HG02943 (cell line): ENCODE measurements around the gene TAF3.

ENCODE experiments used
- ATAC-seq: cut with Tn5 transposase; IDR thresholded peaks from one replicate; pipeline ENCODE4 v1.9.1; 2021; ENCODE audit warnings: mild to moderate bottlenecking, low read depth, moderate library complexity; ENCODE audit not compliant: unreplicated experiment

The TAF3 gene

GRCh38 chr10:8043569-8044306 lies 225.4 kb downstream of the TAF3 start:
- ATAC-seq = no peak

GRCh38 chr10:8044331-8044907 lies 226.1 kb downstream of the TAF3 start:
- ATAC-seq = no peak

DNA sequence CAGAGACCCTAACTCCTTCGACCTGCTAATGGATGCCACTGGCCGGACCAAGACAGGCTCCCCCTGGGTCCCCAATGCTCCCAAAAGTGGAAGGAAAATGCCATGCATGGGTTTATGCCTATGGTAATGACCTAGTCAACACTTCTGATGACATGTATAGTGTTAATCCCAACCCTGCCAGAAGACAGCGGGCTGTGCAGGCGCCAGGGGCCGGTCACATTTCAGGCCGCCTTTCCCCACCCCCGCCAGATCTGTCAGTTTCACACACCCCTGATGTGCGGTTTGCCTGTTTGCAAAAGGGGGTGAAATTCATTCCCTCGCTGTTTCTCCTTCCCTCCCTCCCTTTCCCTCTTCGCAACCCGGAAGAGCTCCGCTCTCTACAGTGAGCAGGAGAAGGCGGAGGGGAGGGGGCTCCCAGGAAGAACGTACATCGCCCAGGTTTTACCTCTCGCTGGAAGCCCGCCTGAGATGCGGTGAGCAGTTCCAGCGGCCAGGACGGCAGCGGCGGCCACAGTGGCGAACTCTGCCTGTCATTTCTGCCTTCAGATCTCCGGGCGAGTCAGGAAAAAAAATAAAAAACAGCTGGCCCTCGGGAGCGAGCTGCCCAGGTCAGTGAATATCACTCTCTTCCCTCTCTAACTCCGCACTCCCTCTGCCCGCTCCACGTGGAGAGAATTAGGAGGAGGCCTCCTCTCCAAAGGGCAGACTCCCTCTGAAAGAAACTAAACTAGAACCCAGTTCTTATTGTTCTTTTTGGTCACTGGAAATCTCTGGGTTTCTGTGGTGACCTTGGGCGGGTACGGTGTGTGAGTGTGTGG lies 226.8 kb downstream of the TAF3 start:
- no peak for ATAC-seq

GRCh38 chr10:8045726-8046494 lies 227.6 kb downstream of the TAF3 start:
- no peak for ATAC-seq

- ATAC-seq = no peak
Measured at GRCh38 chr10:8047452-8048280, 229.4 kb downstream of the TAF3 start.

DNA sequence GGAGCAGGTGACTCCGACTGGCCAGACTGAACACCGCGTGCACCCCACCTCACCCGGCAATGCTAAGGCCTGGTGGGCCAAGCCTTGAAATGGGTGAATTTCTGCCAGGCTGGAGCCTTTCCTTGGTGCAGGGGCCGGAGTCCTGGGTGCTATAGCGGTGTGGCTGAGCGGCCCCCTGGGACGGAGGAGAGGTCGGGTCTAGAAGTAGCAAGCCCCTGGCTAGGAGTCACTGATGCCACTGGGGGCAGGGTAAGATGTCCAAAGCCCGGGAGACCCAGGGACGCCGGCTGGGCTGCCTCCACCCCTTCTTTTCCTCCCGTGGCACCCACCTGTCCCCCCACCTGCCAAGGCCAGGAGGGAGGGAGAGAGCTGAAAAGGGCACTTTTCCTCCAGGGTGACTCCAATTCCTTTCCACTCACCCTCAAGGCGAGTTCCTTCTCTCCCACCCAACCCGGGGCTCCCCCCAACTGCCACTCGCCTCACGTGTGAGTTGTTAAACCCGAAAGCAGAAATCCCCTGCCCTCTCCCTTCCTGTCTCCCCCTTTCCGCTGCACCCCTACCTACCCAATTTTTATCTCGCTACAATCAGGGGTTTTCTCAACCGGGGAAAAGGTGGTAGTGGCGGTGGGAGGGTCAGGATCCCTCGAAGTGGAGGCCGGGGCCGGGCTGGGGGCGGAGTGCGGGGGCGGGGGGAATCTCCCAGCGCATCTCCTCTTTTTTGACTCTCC lies 230.1 kb downstream of the TAF3 start:
- ATAC-seq = no peak

- no peak for ATAC-seq
Measured at GRCh38 chr10:8049045-8049864, 230.9 kb downstream of the TAF3 start.

- ATAC-seq = no peak
Measured at GRCh38 chr10:8049865-8050555, 231.7 kb downstream of the TAF3 start.

DNA sequence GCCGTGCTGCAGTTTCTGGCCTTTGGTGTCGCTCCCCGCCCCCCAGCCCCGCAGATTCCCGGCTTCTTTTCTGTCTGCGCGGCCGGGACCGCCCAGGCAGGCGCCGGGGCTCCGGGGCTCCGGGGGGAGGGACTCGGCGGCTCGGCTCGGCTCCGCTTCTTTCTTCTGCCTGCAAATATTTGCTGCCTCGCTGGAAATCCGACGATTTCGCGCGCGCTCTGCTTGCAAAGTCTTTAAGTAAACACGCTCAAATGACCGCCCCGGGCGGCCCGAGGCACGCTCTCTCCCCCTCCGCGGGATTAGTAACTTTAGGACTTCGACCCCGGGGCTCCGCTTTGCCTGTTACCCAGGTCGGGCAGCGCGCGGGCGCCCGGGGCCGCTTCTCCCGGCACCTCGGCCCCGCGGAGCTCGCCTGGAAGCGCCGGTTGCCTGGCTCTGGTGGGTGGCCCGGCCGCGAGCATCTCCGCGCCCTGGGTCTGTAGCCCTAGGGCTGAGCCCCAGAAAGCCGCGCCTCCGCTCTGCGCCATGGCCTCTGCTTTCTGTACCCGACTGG lies 232.3 kb downstream of the TAF3 start:
- no peak for ATAC-seq

GRCh38 chr10:8051109-8051821 lies 233.0 kb downstream of the TAF3 start:
- ATAC-seq = no peak

- no peak for ATAC-seq
Measured at GRCh38 chr10:8051851-8052257, 233.5 kb downstream of the TAF3 start.

DNA sequence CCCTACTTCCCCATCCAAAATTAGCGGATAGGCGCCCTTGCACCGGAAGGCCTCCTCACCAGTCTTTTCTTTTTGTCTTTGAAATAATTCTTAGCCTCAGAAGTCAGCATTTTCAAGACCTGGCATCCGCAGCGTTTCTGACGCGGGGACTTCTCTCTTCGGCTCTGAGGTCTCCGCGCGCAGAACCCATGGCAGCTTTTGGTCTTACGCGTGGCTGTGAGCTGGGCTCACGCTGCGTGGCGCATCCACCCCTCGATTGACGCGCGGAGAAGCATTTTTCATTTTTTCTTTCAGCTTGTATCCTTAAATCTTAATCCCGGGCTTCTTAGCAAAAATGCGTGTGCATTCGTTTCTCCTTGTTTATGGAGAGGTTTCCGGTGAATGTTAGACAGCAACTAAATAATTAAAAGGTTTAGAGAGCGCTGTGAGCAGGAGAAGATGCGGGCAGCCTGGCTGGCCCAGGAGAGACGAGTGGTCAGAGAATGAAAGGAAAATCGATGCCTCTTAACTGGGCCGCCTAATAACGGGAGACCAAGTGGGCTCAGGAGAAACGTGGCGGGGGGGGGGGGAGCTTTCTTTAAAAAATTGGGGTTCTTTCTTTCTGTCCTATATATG lies 234.1 kb downstream of the TAF3 start:
- no peak for ATAC-seq

- ATAC-seq = no peak
Measured at GRCh38 chr10:8052956-8053445, 234.7 kb downstream of the TAF3 start.

DNA sequence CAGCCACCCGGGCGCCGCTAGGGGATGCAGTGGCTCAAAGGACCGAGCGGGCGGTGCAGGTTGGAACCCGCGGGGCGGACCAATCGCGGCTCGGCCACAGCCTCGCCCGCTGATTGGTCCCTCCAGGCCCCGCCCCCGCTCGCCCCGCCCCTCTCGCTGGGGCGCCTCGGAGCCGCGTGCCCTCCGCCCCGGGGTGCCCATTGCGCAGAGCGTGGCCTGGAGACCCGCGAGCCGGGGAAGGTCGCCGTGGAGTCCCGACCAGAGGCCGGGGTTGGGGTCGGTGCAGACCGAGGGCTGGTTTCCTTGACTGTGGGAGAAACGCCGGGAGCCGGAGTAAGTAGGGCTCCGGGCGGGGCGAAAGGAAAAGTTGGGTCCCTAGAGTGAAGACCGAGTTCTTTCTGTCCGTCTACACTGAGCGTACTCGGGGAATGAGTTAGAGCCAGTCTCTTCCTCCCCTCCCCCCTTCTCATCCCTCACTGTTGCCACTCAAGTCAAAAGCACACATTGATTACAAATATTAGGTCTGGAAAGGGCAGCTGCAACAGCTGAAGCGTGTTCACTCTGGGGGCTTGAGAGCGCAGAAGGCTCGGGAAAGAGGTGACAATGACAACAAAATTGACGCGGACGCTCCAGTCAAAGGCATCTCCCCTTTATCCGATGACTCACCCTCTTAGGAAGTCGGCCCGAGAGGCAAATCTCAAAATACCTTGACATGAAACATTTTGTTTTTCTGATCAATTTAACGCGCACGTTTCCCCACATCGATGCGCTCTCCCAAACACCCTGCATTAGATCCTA lies 235.3 kb downstream of the TAF3 start:
- ATAC-seq = peak; percentile 47

DNA sequence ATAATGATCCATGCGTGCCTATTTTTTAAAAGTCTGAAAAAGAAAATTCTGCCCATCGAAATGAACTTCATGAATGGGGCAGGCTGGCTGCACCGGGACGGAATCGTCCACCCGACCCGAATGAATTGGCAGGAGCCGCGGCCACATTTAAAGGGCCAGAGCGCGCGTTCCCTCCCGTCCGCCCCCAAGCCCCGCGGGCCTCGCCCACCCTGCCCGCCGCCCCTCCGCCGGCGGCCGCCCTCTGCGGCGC lies 235.9 kb downstream of the TAF3 start:
- peak; percentile 2 for ATAC-seq
